NCI-H82 treated with DMSO at 0.1 percent for 48 hours (cell line): ENCODE measurements around the gene APOBEC3G.
"Not testable (repeated sequence)": the region's sequence is repeated elsewhere in the genome, so short reads cannot be mapped to it uniquely, and the experiment has no call there.

ENCODE experiments used
- DNase-seq: peaks from one replicate; lab custom pipeline; 2025; ENCODE audit not compliant: unreplicated experiment; lab: John Stamatoyannopoulos, UW

The APOBEC3G gene

GRCh38 chr22:39066442-39067276 lies 10.4 kb upstream of the APOBEC3G start:
- DNase-seq = not testable (repeated sequence)

DNA sequence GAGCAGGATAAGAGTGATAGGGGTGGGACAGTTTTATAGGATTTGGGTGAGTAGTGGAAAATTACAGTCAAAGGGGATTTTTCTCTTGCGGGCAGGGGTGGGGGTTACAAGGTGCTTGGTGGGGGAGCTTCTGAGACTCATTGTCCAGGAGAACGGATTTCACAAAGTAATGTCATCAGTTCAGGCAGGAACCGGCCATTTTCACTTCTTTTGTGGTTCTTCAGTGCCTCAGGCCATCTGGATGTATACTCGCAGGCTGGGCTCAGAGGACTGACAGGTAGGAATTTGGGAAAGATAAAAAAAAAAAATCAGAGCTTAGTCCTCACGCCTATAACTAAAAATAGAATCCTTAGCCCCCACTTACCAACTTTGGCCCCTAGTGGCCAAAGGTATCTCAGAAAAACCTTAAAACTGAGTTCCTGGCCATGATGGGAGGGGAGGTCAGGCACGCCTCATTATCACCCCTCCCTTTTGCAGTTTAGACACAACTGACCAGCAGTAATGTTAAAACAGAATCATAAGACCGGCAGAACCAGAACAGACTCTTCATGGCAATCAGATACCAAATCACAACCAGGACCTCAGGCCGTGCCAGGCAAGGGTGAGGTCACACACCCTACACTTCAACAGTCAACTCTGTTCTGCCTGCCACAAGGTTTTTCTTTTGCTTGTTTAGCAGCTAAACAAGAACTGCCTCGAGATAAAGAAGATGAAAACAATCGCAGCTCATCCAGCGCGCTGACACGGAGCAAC lies 8.9 kb upstream of the APOBEC3G start:
- no peak for DNase-seq

DNA sequence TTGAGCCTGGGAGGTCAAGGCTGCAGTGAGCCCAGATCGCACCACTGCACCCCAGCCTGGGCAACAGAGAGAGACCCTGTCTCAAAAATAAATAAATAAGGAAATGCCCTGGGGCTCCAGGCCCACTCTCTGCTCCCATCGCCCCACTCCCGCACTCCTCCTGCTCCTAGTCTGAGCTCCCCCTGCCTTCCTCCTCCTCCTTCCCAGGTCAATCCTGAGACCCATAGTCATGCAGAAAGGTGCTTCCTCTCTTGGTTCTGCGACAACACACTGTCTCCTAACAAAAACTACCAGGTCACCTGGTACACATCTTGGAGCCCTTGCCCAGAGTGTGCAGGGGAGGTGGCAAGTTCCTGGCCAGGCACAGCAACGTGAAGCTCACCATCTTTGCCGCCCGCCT lies 6.9 kb upstream of the APOBEC3G start:
- no peak for DNase-seq

- not testable (repeated sequence) for DNase-seq
Observed at GRCh38 chr22:39072581-39072981, 4.5 kb upstream of the APOBEC3G start.

DNA sequence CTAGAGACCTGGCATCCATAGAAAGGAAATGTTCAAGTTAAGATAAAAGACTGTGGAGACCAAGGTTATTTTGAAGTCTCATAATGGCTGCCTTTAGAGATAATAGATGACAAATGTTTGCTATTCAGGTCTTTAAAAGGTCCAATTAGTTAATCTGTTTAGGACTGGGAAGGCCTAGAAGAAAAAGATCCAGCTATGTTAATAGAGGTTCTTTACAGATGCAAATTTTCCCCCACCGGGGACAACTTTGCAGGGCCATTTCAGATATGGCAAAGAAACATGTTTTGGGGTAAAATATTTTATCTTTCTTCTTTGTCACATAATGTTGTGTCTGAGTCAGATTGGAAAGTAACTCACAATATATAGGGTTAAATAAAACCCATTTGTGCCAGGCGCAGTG lies 3.1 kb upstream of the APOBEC3G start:
- no peak for DNase-seq

DNA sequence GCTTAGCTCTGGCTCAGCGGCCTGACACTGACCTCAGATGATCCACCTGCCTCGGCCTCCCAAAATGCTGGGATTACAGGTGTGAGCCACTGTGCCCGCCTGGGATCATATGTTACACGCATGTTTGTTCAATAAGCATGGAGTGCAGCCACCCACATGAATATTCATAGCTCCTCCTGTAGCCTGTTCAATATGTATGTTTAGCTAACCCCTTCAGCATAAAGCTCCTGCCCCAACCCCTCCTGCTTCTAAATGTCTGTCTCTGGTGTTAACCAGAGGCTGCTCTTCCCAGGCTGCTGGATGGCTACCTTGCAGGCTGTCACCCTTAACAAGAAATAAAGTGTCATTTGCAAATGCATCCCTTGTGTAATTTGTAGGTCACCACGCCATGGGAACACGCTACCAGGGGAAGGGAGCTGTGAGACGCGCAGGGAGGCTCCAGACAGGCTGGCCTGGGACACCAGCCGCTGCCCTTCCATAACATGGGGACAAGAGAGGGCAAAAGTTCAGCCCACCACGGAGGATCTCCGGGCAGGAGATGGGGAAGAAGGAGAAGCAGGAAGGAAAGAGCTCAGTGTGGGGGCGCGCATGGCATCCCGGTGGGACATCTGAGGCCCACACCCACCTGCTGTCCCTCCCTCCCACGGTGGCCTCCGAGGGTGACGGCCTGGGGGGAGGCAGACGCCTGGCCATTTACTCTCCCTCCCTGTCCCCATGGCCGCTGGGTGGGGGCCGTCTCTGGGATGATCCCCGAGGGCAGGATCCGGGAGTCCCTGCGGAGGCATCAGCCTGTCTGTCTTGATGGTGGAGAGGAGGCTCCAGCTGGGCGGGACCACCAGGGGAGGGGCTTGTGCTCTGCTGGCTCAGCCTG lies 685 bp upstream of the APOBEC3G start:
- DNase-seq = not testable (repeated sequence)

DNA sequence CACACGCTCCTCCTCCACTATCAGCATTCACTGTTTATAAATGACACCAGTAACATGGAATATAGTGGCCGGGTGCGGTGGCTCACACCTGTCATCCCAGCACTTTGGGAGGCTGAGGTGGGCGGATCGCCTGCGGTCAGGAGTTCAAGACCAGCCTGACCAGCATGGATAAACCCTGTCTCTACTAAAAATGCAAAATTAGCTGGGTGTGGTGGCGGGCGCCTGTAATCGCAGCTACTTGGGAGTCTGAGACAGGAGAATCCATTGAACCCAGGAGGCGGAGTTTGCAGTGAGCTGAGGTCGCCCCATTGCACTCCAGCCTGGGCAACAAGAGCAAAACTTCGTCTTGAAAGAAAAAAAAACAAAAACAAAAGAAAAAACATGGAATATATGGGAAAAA lies 837 bp downstream of the APOBEC3G start:
- not testable (repeated sequence) for DNase-seq

DNA sequence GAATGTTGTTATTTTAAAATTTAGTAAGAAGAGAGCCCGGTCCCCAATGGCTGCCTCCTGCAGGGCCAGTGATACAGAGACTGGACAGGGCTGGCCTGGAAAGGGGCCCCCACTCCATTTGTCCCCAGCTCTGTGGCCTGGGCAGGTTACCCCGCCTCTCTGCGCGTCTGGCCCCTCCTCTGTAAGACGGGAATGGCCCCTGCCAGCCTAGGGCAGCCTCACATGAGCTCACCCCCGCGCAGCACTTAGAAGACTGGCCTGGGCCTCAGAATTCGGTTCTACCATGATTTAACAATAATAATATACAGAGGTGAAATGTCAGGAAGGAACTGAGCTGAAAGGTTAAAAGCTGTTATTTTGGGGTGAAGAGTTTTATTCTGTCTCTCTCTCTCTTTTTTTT lies 1.3 kb downstream of the APOBEC3G start:
- no peak for DNase-seq

- not testable (repeated sequence) for DNase-seq
Observed at GRCh38 chr22:39079054-39079637, 2.1 kb downstream of the APOBEC3G start.

- DNase-seq = no peak
Observed at GRCh38 chr22:39080052-39080762, 3.1 kb downstream of the APOBEC3G start.

DNA sequence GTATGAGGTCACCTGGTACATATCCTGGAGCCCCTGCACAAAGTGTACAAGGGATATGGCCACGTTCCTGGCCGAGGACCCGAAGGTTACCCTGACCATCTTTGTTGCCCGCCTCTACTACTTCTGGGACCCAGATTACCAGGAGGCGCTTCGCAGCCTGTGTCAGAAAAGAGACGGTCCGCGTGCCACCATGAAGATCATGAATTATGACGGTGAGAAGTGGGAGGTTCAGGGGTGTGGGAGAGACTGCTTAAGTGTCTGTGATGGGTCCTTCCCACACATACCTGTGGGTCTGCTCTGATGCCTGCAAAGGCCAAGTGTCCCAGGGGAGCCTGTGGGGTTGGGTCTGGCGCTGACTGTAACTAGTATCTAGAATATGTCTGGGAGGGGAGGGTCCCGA lies 3.9 kb downstream of the APOBEC3G start:
- no peak for DNase-seq

DNA sequence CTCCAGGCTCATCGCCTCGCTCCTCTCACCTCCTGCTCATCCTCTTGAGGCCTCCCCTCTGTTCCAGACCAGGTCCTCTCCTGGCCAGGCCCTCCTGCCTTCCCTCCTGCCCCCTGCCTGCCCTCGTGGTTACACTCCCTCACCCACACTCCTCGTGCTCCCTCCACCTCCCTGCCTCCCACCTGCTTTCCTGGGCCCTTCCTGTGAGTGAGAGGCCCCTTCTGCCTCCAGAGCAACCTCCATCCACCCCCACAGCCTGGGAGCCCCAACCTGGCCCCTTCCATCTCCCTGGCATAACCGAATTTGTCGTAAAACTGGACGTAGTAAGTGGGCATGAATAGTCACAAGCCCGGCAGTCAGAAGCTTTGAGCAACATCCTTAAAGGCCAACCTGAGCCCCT lies 4.5 kb downstream of the APOBEC3G start:
- DNase-seq = no peak

GRCh38 chr22:39083212-39084165 lies 6.4 kb downstream of the APOBEC3G start:
- DNase-seq = no peak

DNA sequence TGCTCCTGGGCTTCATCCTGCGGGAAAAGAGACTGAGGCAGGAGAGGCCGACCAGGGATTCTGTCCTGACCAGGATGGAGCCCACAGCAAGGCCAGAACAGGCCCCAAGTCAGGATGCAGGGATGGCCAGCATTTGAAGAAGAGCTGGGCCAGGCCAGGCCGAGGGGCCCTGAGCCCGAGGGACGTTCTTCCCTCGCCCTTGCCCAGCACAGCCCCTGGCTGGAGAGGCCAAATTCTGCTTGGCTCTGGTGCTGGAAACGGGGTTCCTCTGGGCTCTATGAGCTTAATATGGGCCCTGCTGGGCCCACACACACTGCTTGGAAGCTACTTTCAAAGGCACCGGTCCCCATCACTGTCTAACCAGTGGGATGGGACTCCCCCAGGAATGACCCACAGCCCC lies 7.6 kb downstream of the APOBEC3G start:
- no peak for DNase-seq

DNA sequence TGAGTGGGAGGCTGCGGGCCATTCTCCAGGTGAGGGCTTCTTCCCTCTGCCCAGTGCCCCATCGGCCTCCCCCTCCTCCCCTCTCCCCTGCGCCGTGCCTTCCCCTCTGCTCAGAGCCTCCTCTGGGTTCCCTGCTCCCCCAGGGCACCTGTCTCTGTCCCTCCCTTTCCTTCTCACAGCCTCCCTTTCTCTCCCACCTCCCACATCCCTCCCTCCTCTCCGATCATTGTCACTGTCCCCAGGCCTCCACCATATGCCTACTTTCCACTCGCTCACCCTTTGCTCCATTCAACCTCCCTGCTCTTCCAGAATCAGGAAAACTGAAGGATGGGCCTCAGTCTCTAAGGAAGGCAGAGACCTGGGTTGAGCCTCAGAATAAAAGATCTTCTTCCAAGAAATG lies 10.0 kb downstream of the APOBEC3G start:
- DNase-seq = no peak

- DNase-seq = no peak
Observed at GRCh38 chr22:39087881-39088684, 11.0 kb downstream of the APOBEC3G start.

DNA sequence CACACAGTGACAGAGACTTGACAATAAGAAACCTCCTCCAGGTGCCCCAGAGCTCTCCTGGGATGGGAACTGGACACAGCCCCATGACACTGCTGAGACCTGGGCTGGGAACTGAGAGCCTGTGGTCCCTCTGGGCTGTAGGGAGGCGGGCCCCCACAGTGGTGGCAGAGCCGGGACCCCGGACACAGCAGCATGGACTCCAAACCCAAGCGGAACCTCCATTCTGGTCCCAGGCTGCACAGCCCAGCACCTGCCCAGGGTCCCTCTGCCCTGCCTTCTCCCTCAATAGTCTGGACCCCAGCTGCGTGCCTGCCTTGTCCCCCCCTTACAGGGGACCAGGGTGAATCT lies 11.6 kb downstream of the APOBEC3G start:
- DNase-seq = no peak

DNA sequence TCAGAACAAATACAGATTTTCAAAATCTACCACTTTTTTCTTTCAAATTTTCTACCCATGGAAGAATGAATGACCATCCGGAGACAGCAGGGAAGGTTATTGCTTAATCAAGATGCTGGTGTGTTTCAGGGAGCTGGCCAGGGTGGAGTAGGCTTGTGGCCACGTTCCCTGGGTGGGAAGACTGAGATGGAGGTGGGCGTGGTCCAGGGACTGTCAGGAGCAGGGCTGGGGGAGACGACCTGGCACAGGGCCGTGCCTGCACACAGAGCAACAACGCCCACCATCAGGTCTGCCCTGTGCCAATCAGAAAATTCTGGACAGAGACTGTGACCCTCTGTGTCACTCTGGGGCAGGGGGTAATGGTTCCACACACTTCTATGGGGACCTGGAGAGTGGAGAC lies 12.9 kb downstream of the APOBEC3G start:
- DNase-seq = no peak
